Tibial artery (tissue), 4 donors: Measurements from ENCODE around the gene EPSTI1.

Experiments used
- DNase-seq, 2 donors: peaks; one replicate each; pipeline ENCODE4 v3.0.0-alpha.2; 2019
- H3K27ac ChIP-seq, 2 donors: fragments of 200-600 bp; sonication (generic) in 1 of 2; 1 replicate in 1 of 2; 2 replicates in 1 of 2; pipeline ENCODE4 v1.5.1; 2018 to 2019; ENCODE audit warnings: mild to moderate bottlenecking in 1 of 2
- H3K27me3 ChIP-seq, 2 donors: fragments of 200-600 bp; sonication (generic) in 1 of 2; one replicate each; pipeline versions ENCODE4 v1.5.1 to v1.6.0; 2016 to 2019
- H3K36me3 ChIP-seq, 3 donors: fragments of 200-600 bp; sonication (generic) in 2 of 3; one replicate each; pipeline ENCODE4 v1.5.1; 2016 to 2019; ENCODE audit warnings: mild to moderate bottlenecking in 2 of 3
- H3K4me1 ChIP-seq, 4 donors: fragments of 200-600 bp; sonication (generic) in 2 of 4; 1 replicate in 3 of 4; 2 replicates in 1 of 4; pipeline ENCODE4 v1.5.1; 2016 to 2019
- H3K4me3 ChIP-seq, 2 donors: fragments of 200-600 bp; sonication (generic) in 1 of 2; 1 replicate in 1 of 2; 2 replicates in 1 of 2; pipeline ENCODE4 v1.5.1; 2018 to 2019; ENCODE audit warnings: mild to moderate bottlenecking in 2 of 2
- H3K9me3 ChIP-seq, 3 donors: fragments of 200-600 bp; sonication (generic) in 1 of 3; one replicate each; pipeline ENCODE4 v1.5.1; 2016 to 2019
- CTCF ChIP-seq, 2 experiments: fragments of 200-600 bp in 1 of 2; fragments of 450-650 bp in 1 of 2; IDR thresholded peaks; one replicate each; pipeline ENCODE4 v1.5.1; 2017 to 2019; ENCODE audit warnings: antibody characterized with exemption in 2 of 2, mild to moderate bottlenecking in 1 of 2, moderate library complexity in 1 of 2
- intact Hi-C: fragments of 100-400 bp; cut with DNase I; formaldehyde crosslinking; loops from one replicate; pipeline ENCODE4 v1.15.0; 2023; ENCODE audit warnings: low total_unique reads

EPSTI1 gene

GRCh38 chr13:43003729-43004128 is 11.7 kb upstream of the EPSTI1 start:
- Histone ChIP-seq H3K36me3 (no peaks in the 10 kb centered on the region), H3K27me3 (no peaks in the 10 kb centered on the region), H3K9me3 (no peaks in the 10 kb centered on the region), H3K27ac (no peak overlapping the region), H3K4me1 (peaks cover 0 to 5% (median 0%) of the 10 kb centered on the region in 4 donors), H3K4me3 (no peak overlapping the region)
- no peak for DNase-seq
- no peak for TF ChIP-seq CTCF (IDR thresholded peaks at IDR 0.05)
- intact Hi-C loops: loop anchor here (1.0 kb wide), 1 partner anchor 48 kb away; no protein-coding TSS in a partner anchor

GRCh38 chr13:43003010-43003409 is 11.0 kb upstream of the EPSTI1 start:
- H3K27me3 ChIP-seq: no peaks in the 10 kb centered on the region

GRCh38 chr13:43002021-43002420 is 10.0 kb upstream of the EPSTI1 start:
- Histone ChIP-seq H3K4me1 (peaks cover 0 to 5% (median 0%) of the 10 kb centered on the region in 4 donors), H3K4me3 (no peak overlapping the region), H3K36me3 (no peaks in the 10 kb centered on the region), H3K27me3 (no peaks in the 10 kb centered on the region), H3K9me3 (no peaks in the 10 kb centered on the region), H3K27ac (no peak overlapping the region)
- no peak for TF ChIP-seq CTCF (IDR thresholded peaks at IDR 0.05)
- intact Hi-C loops: no loop called here
- DNase-seq: no peak

More at GRCh38 chr13:43003010-43003409, 11.0 kb upstream of the EPSTI1 start:
- Histone ChIP-seq H3K9me3 (no peaks in the 10 kb centered on the region), H3K4me1 (peaks cover 0 to 5% (median 0%) of the 10 kb centered on the region in 4 donors), H3K4me3 (no peak overlapping the region), H3K36me3 (no peaks in the 10 kb centered on the region), H3K27ac (no peak overlapping the region)
- intact Hi-C loops: loop anchor here (1.0 kb wide), 1 partner anchor 48 kb away; no protein-coding TSS in a partner anchor
- DNase-seq: no peak
- TF ChIP-seq CTCF (IDR thresholded peaks at IDR 0.05): no peak

GRCh38 chr13:43000676-43001075 is 8.6 kb upstream of the EPSTI1 start:
- H3K36me3 ChIP-seq: no peaks in the 10 kb centered on the region
- no peaks in the 10 kb centered on the region for H3K9me3 ChIP-seq
- DNase-seq: no peak
- no peaks in the 10 kb centered on the region for H3K27me3 ChIP-seq
- TF ChIP-seq CTCF (IDR thresholded peaks at IDR 0.05): no peak
- no peak overlapping the region for H3K27ac ChIP-seq
- peaks cover 0 to 3% (median 0%) of the 10 kb centered on the region in 4 donors for H3K4me1 ChIP-seq
- no peak overlapping the region for H3K4me3 ChIP-seq
- intact Hi-C loops: no loop called here

- Histone ChIP-seq H3K27ac (no peak overlapping the region), H3K9me3 (no peaks in the 10 kb centered on the region), H3K4me3 (no peak overlapping the region), H3K4me1 (no peaks in the 10 kb centered on the region), H3K36me3 (no peaks in the 10 kb centered on the region), H3K27me3 (no peaks in the 10 kb centered on the region)
- intact Hi-C loops: no loop called here
- no peak for TF ChIP-seq CTCF (IDR thresholded peaks at IDR 0.05)
- no peak for DNase-seq
These were observed 7.5 kb upstream of the EPSTI1 start for GRCh38 chr13:42999491-42999890.

- H3K4me3 ChIP-seq: no peak overlapping the region
- no peaks in the 10 kb centered on the region for H3K9me3 ChIP-seq
- no peaks in the 10 kb centered on the region for H3K27me3 ChIP-seq
- intact Hi-C loops: no loop called here
- no peak for DNase-seq
- H3K4me1 ChIP-seq: peaks cover 0 to 7% (median 2%) of the 10 kb centered on the region in 4 donors
- H3K27ac ChIP-seq: no peak overlapping the region
- no peaks in the 10 kb centered on the region for H3K36me3 ChIP-seq
- TF ChIP-seq CTCF (IDR thresholded peaks at IDR 0.05): no peak
These were observed 5.3 kb upstream of the EPSTI1 start for GRCh38 chr13:42997381-42997780.
